Astrocyte (in vitro differentiated cells and primary cell): ENCODE data around the gene FGF10.

Source experiments
- CTCF ChIP-seq: IDR thresholded peaks from 2 replicates; pipeline ENCODE4 v1.5.1; 2011; ENCODE audit warnings: low read depth, mild to moderate bottlenecking, inconsistent platforms, low read length, moderate library complexity; ENCODE audit not compliant: insufficient read depth
- EZH2 ChIP-seq: IDR thresholded peaks from 2 replicates; pipeline ENCODE4 v1.6.1; 2012; ENCODE audit warnings: mild to moderate bottlenecking, low read length, inconsistent platforms; ENCODE audit not compliant: insufficient read depth

- TF ChIP-seq CTCF (no peak), EZH2 (no peak)
Observed at GRCh38 chr5:44345871-44346270, 43.3 kb downstream of the FGF10 start.
